NCI-H1048 (cell line): ENCODE data around the gene BID.

ENCODE experiments used
- DNase-seq: peaks from one replicate; lab custom pipeline; 2025; lab: John Stamatoyannopoulos, UW

Gene BID

GRCh38 chr22:17734187-17734586 lies 40.1 kb downstream of the BID start:
- no peak for DNase-seq

- no peak for DNase-seq
These were observed 40.8 kb downstream of the BID start for GRCh38 chr22:17733466-17733865.

GRCh38 chr22:17732251-17732854 lies 41.9 kb downstream of the BID start:
- no peak for DNase-seq

GRCh38 chr22:17729561-17729960 lies 44.7 kb downstream of the BID start:
- DNase-seq = no peak

GRCh38 chr22:17728786-17729185 lies 45.5 kb downstream of the BID start:
- DNase-seq = no peak

GRCh38 chr22:17726928-17727897 lies 47.1 kb downstream of the BID start:
- no peak for DNase-seq

GRCh38 chr22:17726006-17726927 lies 48.0 kb downstream of the BID start:
- no peak for DNase-seq

GRCh38 chr22:17725500-17725796 lies 48.8 kb downstream of the BID start:
- DNase-seq = no peak

- DNase-seq = no peak
These were observed 49.4 kb downstream of the BID start for GRCh38 chr22:17724678-17725499.

- no peak for DNase-seq
These were observed 50.0 kb downstream of the BID start for GRCh38 chr22:17724241-17724640.

GRCh38 chr22:17719911-17720310 lies 54.4 kb downstream of the BID start:
- DNase-seq = no peak

GRCh38 chr22:17717708-17718107 lies 56.6 kb downstream of the BID start:
- DNase-seq = no peak

GRCh38 chr22:17716529-17716928 lies 57.7 kb downstream of the BID start:
- DNase-seq = no peak

GRCh38 chr22:17712441-17712840 lies 61.8 kb downstream of the BID start:
- no peak for DNase-seq

GRCh38 chr22:17710023-17710422 lies 64.2 kb downstream of the BID start:
- DNase-seq = no peak

GRCh38 chr22:17707526-17707925 lies 66.7 kb downstream of the BID start:
- no peak for DNase-seq

GRCh38 chr22:17706947-17707346 lies 67.3 kb downstream of the BID start:
- DNase-seq = no peak

GRCh38 chr22:17705951-17706900 lies 68.0 kb downstream of the BID start:
- DNase-seq = no peak

GRCh38 chr22:17705546-17705945 lies 68.7 kb downstream of the BID start:
- no peak for DNase-seq

- no peak for DNase-seq
These were observed 70.5 kb downstream of the BID start for GRCh38 chr22:17703811-17704210.
